GM23338 (cell line): Measurements from ENCODE around the gene TP73. TPM values are rescaled to one million over a fixed set of nuclear protein-coding genes. Genes with fewer than 3 reads are reported as not detected.

Experiments used
- ATAC-seq: fragments of 200-7000 bp; cut with Tn5 transposase; 3 replicates; pipeline ENCODE4 v1.9.1; 2020
- DNase-seq: peaks from one replicate; pipeline ENCODE4 v3.0.0-alpha.2; 2015; ENCODE audit warnings: low spot score
- H2AFZ ChIP-seq: fragments of 200-600 bp; sonication (generic); 2 replicates; pipeline ENCODE4 v1.8.0; 2016; ENCODE audit warnings: antibody characterized with exemption, mild to moderate bottlenecking, moderate library complexity
- H3F3A ChIP-seq: fragments of 200-600 bp; sonication (generic); replicated peaks from 2 replicates; pipeline ENCODE4 v1.8.0; 2017; ENCODE audit warnings: antibody characterized with exemption, mixed run types, low read depth
- H3K27ac ChIP-seq: fragments of 200-600 bp; sonication (generic); 2 replicates; pipeline ENCODE4 v1.6.1; 2016; ENCODE audit warnings: low read depth
- H3K27me3 ChIP-seq: fragments of 200-600 bp; sonication (generic); 2 replicates; pipeline ENCODE4 v1.8.0; 2016; ENCODE audit warnings: mild to moderate bottlenecking, mixed run types, moderate library complexity; ENCODE audit not compliant: insufficient read depth
- H3K36me3 ChIP-seq: fragments of 200-600 bp; sonication (generic); 2 replicates; pipeline ENCODE4 v1.8.0; 2016; ENCODE audit warnings: mild to moderate bottlenecking; ENCODE audit not compliant: insufficient read depth
- H3K4me1 ChIP-seq: fragments of 200-600 bp; sonication (generic); 2 replicates; pipeline ENCODE4 v1.8.0; 2016; ENCODE audit warnings: mild to moderate bottlenecking, moderate library complexity; ENCODE audit not compliant: insufficient read depth
- H3K4me2 ChIP-seq: fragments of 200-600 bp; sonication (generic); 2 replicates; pipeline ENCODE4 v1.7.1; 2017; ENCODE audit warnings: mixed run types
- H3K4me3 ChIP-seq: fragments of 200-600 bp; sonication (generic); 2 replicates; pipeline ENCODE4 v1.6.1; 2016; ENCODE audit warnings: mixed run types
- H3K79me2 ChIP-seq: fragments of 200-600 bp; sonication (generic); replicated peaks from 2 replicates; pipeline ENCODE4 v1.8.0; 2017; ENCODE audit warnings: mild to moderate bottlenecking; ENCODE audit not compliant: insufficient read depth
- H3K9me2 ChIP-seq: fragments of 200-600 bp; sonication (generic); 2 replicates; pipeline ENCODE4 v1.8.0; 2017; ENCODE audit not compliant: insufficient read depth
- H4K20me1 ChIP-seq: fragments of 200-600 bp; sonication (generic); replicated peaks from 2 replicates; pipeline ENCODE4 v1.8.0; 2017; ENCODE audit warnings: mild to moderate bottlenecking; ENCODE audit not compliant: insufficient read depth
- H3K27ac Mint-ChIP-seq: 2 replicates; pipeline ENCODE4 v1.8.0; 2020; ENCODE audit warnings: inconsistent platforms, mild to moderate bottlenecking, moderate library complexity, mixed read lengths
- H3K27me3 Mint-ChIP-seq: 3 replicates; pipeline ENCODE4 v1.8.0; 2022; ENCODE audit warnings: low read depth, mild to moderate bottlenecking, moderate library complexity, mixed read lengths, inconsistent platforms; ENCODE audit not compliant: insufficient read depth, poor library complexity
- H3K36me3 Mint-ChIP-seq: 3 replicates; pipeline ENCODE4 v1.8.0; 2021; ENCODE audit warnings: low read depth, mild to moderate bottlenecking, inconsistent platforms, moderate library complexity, mixed read lengths
- H3K4me1 Mint-ChIP-seq: 3 replicates; pipeline ENCODE4 v1.8.0; 2020; ENCODE audit warnings: mild to moderate bottlenecking, inconsistent platforms, mixed read lengths
- H3K4me3 Mint-ChIP-seq: 3 replicates; pipeline ENCODE4 v1.8.0; 2021; ENCODE audit warnings: moderate library complexity, mild to moderate bottlenecking, inconsistent platforms, mixed read lengths
- H3K9me3 Mint-ChIP-seq: 3 replicates; pipeline ENCODE4 v1.8.0; 2020; ENCODE audit warnings: moderate library complexity, mild to moderate bottlenecking, inconsistent platforms, mixed read lengths
- CREB1 ChIP-seq: fragments of 250-450 bp; sonication (Bioruptor Pico); IDR thresholded peaks from 2 replicates; pipeline ENCODE4 v1.5.0; 2020; ENCODE audit warnings: low read depth, mild to moderate bottlenecking, moderate library complexity
- EZH2 ChIP-seq: fragments of 200-600 bp; sonication (generic); IDR thresholded peaks from one replicate; pipeline ENCODE4 v1.8.0; 2017; ENCODE audit warnings: antibody characterized with exemption, mild to moderate bottlenecking, low read depth; ENCODE audit not compliant: unreplicated experiment
- EZH2phosphoT487 ChIP-seq: fragments of 200-600 bp; sonication (generic); IDR thresholded peaks from one replicate; pipeline ENCODE4 v1.8.1; 2018; ENCODE audit warnings: antibody characterized with exemption; ENCODE audit not compliant: unreplicated experiment
- JUNB ChIP-seq: IDR thresholded peaks from one replicate; pipeline ENCODE4 v1.6.1; 2016; ENCODE audit warnings: antibody characterized with exemption; ENCODE audit not compliant: unreplicated experiment
- NANOG ChIP-seq: IDR thresholded peaks from 2 replicates; pipeline ENCODE4 v1.6.1; 2016; ENCODE audit warnings: antibody characterized with exemption, borderline replicate concordance
- POLR2AphosphoS5 ChIP-seq: IDR thresholded peaks from 2 replicates; pipeline ENCODE4 v1.6.1; 2016; ENCODE audit warnings: antibody characterized with exemption, low read depth
- STAT1 ChIP-seq: IDR thresholded peaks from one replicate; pipeline ENCODE4 v1.6.1; 2016; ENCODE audit warnings: antibody characterized with exemption; ENCODE audit not compliant: unreplicated experiment
- ZNF114 ChIP-seq: fragments of 250-450 bp; sonication (Bioruptor Pico); IDR thresholded peaks from 2 replicates; pipeline ENCODE4 v1.5.0; 2020; ENCODE audit warnings: mild to moderate bottlenecking, moderate library complexity
- ZNF331 ChIP-seq: fragments of 250-450 bp; sonication (Bioruptor Pico); IDR thresholded peaks from 2 replicates; pipeline ENCODE4 v1.5.0; 2020; ENCODE audit warnings: low read depth, mild to moderate bottlenecking, moderate library complexity
- polyA plus RNA-seq: library from polyadenylated mRNA; unstranded; fragments of >200 nt; fragmentation: Nextera tagmentation; extraction: Ambion mirVana; gene quantifications from 2 replicates; pipeline ENCODE4 v1.2.1, GENCODE V29; 2016
- total RNA-seq: library from RNA; depleted of rRNA; stranded (reverse); fragments of >200 nt; shearing (Covaris generic); gene quantifications from 2 replicates; pipeline ENCODE4 v1.2.3, GENCODE V29; 2014
- TF ChIP-seq, protein P1 (sequence below), 2 experiments: fragments of 200-600 bp in 1 of 2; sonication (generic) in 1 of 2; conservative IDR thresholded peaks; 2 replicates each; pipeline versions ENCODE4 v1.5.1 to v1.6.1; 2016 to 2017; ENCODE audit warnings: antibody characterized with exemption in 2 of 2, low read depth in 2 of 2, mild to moderate bottlenecking in 2 of 2, moderate library complexity in 1 of 2
- TF ChIP-seq, protein P2 (sequence below): IDR thresholded peaks from one replicate; pipeline ENCODE4 v1.6.1; 2018; ENCODE audit warnings: antibody characterized with exemption; ENCODE audit not compliant: unreplicated experiment

The TP73 gene
- total and polyA plus RNA-seq, 2 experiments from 2014 or later = 1.4 to 3.4 TPM

DNA sequence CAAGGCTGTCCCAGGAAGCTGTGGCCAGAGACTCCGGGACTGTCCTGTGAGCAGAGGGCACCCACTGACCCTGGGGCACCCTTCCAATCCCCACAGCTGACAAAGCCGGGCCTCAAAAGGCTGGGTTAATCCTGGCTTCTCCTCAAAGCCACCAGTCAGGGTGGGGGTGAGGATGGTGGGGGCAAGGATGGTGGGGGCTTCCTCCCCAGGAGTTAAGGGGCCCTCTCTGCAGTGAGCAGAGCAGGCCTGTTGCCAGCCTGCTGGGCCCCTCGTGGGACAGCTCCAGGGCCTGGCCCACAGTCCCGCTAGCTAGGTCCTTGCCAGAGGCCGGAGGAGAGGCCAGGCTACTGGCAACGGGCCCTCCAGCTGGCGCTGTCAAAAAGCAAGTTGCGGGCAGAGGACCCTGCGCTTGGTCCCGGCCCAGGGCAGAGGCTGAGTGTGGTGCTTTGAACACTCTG is 62.0 kb downstream of the TP73 start:
- ATAC-seq (no peak), DNase-seq (no peak)
- Histone ChIP-seq H4K20me1 (no peaks in the 10 kb centered on the region), H3K9me2 (no peaks in the 10 kb centered on the region), H3K79me2 (no peaks in the 10 kb centered on the region), H3K4me1 (no peaks in the 10 kb centered on the region), H3K27ac (no peak overlapping the region), H2AFZ (no peak overlapping the region), H3K4me3 (no peak overlapping the region), H3K27me3 (no peaks in the 10 kb centered on the region), H3K4me2 (no peak overlapping the region), H3F3A (no peaks in the 10 kb centered on the region), H3K36me3 (no peaks in the 10 kb centered on the region)
- Mint-ChIP-seq H3K27ac (no peak overlapping the region), H3K4me3 (no peak overlapping the region), H3K36me3 (no peaks in the 10 kb centered on the region), H3K9me3 (no peaks in the 10 kb centered on the region), H3K27me3 (peaks cover 13% of the 10 kb centered on the region), H3K4me1 (peaks cover 6% of the 10 kb centered on the region; the same call in 2 of the 3 replicates)
- TF ChIP-seq, protein P1, sequence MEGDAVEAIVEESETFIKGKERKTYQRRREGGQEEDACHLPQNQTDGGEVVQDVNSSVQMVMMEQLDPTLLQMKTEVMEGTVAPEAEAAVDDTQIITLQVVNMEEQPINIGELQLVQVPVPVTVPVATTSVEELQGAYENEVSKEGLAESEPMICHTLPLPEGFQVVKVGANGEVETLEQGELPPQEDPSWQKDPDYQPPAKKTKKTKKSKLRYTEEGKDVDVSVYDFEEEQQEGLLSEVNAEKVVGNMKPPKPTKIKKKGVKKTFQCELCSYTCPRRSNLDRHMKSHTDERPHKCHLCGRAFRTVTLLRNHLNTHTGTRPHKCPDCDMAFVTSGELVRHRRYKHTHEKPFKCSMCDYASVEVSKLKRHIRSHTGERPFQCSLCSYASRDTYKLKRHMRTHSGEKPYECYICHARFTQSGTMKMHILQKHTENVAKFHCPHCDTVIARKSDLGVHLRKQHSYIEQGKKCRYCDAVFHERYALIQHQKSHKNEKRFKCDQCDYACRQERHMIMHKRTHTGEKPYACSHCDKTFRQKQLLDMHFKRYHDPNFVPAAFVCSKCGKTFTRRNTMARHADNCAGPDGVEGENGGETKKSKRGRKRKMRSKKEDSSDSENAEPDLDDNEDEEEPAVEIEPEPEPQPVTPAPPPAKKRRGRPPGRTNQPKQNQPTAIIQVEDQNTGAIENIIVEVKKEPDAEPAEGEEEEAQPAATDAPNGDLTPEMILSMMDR (conservative IDR thresholded peaks at IDR 0.05; ENCODE audit: low read depth in 2 of 2) = no peak
- TF ChIP-seq STAT1 = no peak
- TF ChIP-seq CREB1 (CRISPR knock-in tag) = no peak
- TF ChIP-seq, protein P2, sequence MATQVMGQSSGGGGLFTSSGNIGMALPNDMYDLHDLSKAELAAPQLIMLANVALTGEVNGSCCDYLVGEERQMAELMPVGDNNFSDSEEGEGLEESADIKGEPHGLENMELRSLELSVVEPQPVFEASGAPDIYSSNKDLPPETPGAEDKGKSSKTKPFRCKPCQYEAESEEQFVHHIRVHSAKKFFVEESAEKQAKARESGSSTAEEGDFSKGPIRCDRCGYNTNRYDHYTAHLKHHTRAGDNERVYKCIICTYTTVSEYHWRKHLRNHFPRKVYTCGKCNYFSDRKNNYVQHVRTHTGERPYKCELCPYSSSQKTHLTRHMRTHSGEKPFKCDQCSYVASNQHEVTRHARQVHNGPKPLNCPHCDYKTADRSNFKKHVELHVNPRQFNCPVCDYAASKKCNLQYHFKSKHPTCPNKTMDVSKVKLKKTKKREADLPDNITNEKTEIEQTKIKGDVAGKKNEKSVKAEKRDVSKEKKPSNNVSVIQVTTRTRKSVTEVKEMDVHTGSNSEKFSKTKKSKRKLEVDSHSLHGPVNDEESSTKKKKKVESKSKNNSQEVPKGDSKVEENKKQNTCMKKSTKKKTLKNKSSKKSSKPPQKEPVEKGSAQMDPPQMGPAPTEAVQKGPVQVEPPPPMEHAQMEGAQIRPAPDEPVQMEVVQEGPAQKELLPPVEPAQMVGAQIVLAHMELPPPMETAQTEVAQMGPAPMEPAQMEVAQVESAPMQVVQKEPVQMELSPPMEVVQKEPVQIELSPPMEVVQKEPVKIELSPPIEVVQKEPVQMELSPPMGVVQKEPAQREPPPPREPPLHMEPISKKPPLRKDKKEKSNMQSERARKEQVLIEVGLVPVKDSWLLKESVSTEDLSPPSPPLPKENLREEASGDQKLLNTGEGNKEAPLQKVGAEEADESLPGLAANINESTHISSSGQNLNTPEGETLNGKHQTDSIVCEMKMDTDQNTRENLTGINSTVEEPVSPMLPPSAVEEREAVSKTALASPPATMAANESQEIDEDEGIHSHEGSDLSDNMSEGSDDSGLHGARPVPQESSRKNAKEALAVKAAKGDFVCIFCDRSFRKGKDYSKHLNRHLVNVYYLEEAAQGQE = no peak
- TF ChIP-seq NANOG = no peak
- no peak for TF ChIP-seq ZNF331 (CRISPR knock-in tag)
- no peak for TF ChIP-seq ZNF114 (CRISPR knock-in tag)
- no peak for TF ChIP-seq EZH2phosphoT487
- no peak for TF ChIP-seq JUNB
- TF ChIP-seq EZH2 = no peak
- TF ChIP-seq POLR2AphosphoS5 = no peak

DNA sequence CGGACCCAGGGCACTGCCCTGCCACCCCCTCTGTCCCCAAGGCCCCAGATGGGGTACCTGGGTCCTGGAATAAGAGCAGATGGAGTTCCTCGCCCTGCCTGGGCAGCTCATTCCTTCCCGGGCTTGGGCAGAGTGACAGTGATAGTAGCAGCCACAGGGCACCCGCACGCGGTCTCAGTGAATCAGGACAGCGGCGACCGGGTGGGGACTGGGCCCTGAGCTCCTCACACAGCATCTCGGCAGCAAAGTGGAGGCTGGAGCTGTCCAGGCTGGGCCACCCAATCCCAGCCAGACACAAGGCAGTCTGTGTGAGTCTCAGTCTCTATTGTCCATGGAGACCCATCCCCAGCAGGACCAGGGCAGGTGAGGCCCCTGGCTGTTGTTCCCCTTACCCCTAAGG is 62.5 kb downstream of the TP73 start:
- H3K36me3 Mint-ChIP-seq = no peaks in the 10 kb centered on the region
- no peaks in the 10 kb centered on the region for H3K9me3 Mint-ChIP-seq
- peaks cover 13% of the 10 kb centered on the region for H3K27me3 Mint-ChIP-seq
- H3K27me3 ChIP-seq = no peaks in the 10 kb centered on the region
- no peak overlapping the region for H2AFZ ChIP-seq
- no peaks in the 10 kb centered on the region for H3F3A ChIP-seq
- H4K20me1 ChIP-seq = no peaks in the 10 kb centered on the region
- no peaks in the 10 kb centered on the region for H3K36me3 ChIP-seq
- H3K27ac Mint-ChIP-seq = no peak overlapping the region
- no peaks in the 10 kb centered on the region for H3K79me2 ChIP-seq
- H3K4me1 Mint-ChIP-seq = peaks cover 9% of the 10 kb centered on the region; the same call in 2 of the 3 replicates
- ATAC-seq = no peak
- DNase-seq = no peak
- no peak overlapping the region for H3K4me2 ChIP-seq
- no peak overlapping the region for H3K4me3 ChIP-seq
- TF ChIP-seq ZNF114 (CRISPR knock-in tag) = no peak
- no peak overlapping the region for H3K27ac ChIP-seq
- no peaks in the 10 kb centered on the region for H3K4me1 ChIP-seq
- H3K9me2 ChIP-seq = no peaks in the 10 kb centered on the region
- H3K4me3 Mint-ChIP-seq = no peak overlapping the region
